ENCODE results near the gene IL4. TPM values are rescaled to one million over a fixed set of nuclear protein-coding genes. Genes with fewer than 3 reads are reported as not detected.

IL4 gene
- total and polyA plus RNA-seq, 2 donors (not counting 3 experiments of a cell fraction or from before 2014, with no cell fraction given): not detected

DNA sequence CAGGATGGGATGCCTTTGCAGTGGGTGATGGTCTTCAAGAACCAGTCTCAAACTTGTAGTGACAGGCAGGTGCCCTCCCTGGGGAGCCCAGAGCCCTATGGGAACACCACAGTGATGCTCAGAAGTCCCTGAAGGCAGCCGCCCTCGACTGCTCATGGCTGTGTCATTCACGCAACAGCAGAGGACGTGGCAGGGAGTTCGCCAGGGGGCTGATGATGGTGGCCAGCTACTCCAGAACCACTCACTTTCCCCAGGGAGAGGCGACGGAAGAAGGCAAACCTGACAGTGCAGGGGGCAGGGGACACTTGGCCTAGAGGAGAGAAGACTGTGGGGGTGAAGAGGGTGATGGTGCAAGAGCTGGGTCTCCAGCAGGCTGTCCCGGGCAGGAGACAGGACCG is 11.8 kb upstream of the IL4 start:
- Histone ChIP-seq H3K9me3 (replicated peaks; ENCODE audit: control insufficient read depth, insufficient read depth, low read length) (no peaks in the 10 kb centered on the region), H3K27me3 (ENCODE audit: control insufficient read depth in 2 of 2, insufficient read depth in 2 of 2, low read length in 2 of 2) (no peaks in the 10 kb centered on the region), H3K9ac (replicated peaks; ENCODE audit: extremely low read depth, insufficient read depth, low read length) (no peak overlapping the region), H3K4me3 (replicated peaks in 1 of 3; ENCODE audit: insufficient read depth in 1 of 3, low read depth in 1 of 3, low read length in 3 of 3) (no peak overlapping the region), H3K79me2 (ENCODE audit: control insufficient read depth, insufficient read depth, low read length) (no peaks in the 10 kb centered on the region), H3K9me1 (replicated peaks; ENCODE audit: control insufficient read depth, extremely low read depth, insufficient read depth, low read length) (no peaks in the 10 kb centered on the region), H3K27ac (ENCODE audit: insufficient read depth, low read depth, low read length) (no peak overlapping the region), H3K4me1 (ENCODE audit: control insufficient read depth, extremely low read depth, insufficient read depth, low read length) (no peaks in the 10 kb centered on the region), H4K20me1 (replicated peaks; ENCODE audit: control insufficient read depth, extremely low read depth, insufficient read depth, low read length) (no peaks in the 10 kb centered on the region), H2AFZ (ENCODE audit: low read depth, low read length) (no peak overlapping the region), H3K4me2 (ENCODE audit: insufficient read depth, low read length) (no peak overlapping the region), H3K36me3 (ENCODE audit: control insufficient read depth in 2 of 2, extremely low read depth in 1 of 2, insufficient read depth in 2 of 2, low read length in 2 of 2) (no peaks in the 10 kb centered on the region)
- intact Hi-C loops (cut with micrococcal nuclease): no loop called here
- no TSS peak for BruUV-seq (replicated peaks)
- FAIRE-seq (no peak), DNase-seq (ENCODE audit: low read depth, low spot score) (no peak)
- CTCF ChIA-PET: interaction anchor here (1.5 kb wide), 1 partner anchor 158 kb away, joined by 8 read pairs; no protein-coding TSS in a partner anchor
- dilution Hi-C loops (cut with MboI; ENCODE audit: extremely low pct_ligation_motif_present, low sequenced_read_pairs): no loop called here
- TF ChIP-seq FOS (IDR thresholded peaks at IDR 0.05; ENCODE audit: borderline replicate concordance, insufficient read depth, low read length): no peak
- TF ChIP-seq, protein P1, sequence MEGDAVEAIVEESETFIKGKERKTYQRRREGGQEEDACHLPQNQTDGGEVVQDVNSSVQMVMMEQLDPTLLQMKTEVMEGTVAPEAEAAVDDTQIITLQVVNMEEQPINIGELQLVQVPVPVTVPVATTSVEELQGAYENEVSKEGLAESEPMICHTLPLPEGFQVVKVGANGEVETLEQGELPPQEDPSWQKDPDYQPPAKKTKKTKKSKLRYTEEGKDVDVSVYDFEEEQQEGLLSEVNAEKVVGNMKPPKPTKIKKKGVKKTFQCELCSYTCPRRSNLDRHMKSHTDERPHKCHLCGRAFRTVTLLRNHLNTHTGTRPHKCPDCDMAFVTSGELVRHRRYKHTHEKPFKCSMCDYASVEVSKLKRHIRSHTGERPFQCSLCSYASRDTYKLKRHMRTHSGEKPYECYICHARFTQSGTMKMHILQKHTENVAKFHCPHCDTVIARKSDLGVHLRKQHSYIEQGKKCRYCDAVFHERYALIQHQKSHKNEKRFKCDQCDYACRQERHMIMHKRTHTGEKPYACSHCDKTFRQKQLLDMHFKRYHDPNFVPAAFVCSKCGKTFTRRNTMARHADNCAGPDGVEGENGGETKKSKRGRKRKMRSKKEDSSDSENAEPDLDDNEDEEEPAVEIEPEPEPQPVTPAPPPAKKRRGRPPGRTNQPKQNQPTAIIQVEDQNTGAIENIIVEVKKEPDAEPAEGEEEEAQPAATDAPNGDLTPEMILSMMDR (IDR thresholded peaks at IDR 0.05; ENCODE audit: extremely low read depth in 1 of 2, insufficient read depth in 1 of 2, low read depth in 1 of 2, low read length in 2 of 2): no peak
- TF ChIP-seq MYC (IDR thresholded peaks at IDR 0.05; ENCODE audit: low read depth, low read length): no peak
- TF ChIP-seq EZH2 (IDR thresholded peaks at IDR 0.05; ENCODE audit: borderline replicate concordance, low read depth, low read length, severe bottlenecking): no peak
- TF ChIP-seq, protein P2, sequence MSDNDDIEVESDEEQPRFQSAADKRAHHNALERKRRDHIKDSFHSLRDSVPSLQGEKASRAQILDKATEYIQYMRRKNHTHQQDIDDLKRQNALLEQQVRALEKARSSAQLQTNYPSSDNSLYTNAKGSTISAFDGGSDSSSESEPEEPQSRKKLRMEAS (IDR thresholded peaks at IDR 0.05; ENCODE audit: insufficient read depth, insufficient read length): no peak
- no peak for TF ChIP-seq JUN (IDR thresholded peaks at IDR 0.05; ENCODE audit: borderline replicate concordance, insufficient read depth, insufficient read length, low read depth)
- TF ChIP-seq POLR2A (IDR thresholded peaks at IDR 0.05; ENCODE audit: low read depth, low read length): no peak
- no peak for TF ChIP-seq GATA2 (IDR thresholded peaks at IDR 0.05; ENCODE audit: insufficient read depth, insufficient read length, low read depth, low read length)
- no peak for TF ChIP-seq POLR2AphosphoS5 (IDR thresholded peaks at IDR 0.05; ENCODE audit: insufficient read depth, low read depth, low read length)
- POLR2A ChIA-PET: no interaction called here
